Progenitor cell of endocrine pancreas (in vitro differentiated cells): Measurements from ENCODE around the gene ELAVL1. TPM values are rescaled to one million over a fixed set of nuclear protein-coding genes. Genes with fewer than 3 reads are reported as not detected.
"Not testable (repeated sequence)": the region's sequence is repeated elsewhere in the genome, so short reads cannot be mapped to it uniquely, and the experiment has no call there.

ENCODE experiments used
- DNase-seq: peaks from one replicate; pipeline ENCODE4 v3.0.0; 2021; ENCODE audit warnings: low spot score; ENCODE audit not compliant: unreplicated experiment
- H3K27ac Mint-ChIP-seq: 2 replicates; pipeline ENCODE4 v1.8.0; 2021; ENCODE audit warnings: mild to moderate bottlenecking, moderate library complexity, mixed read lengths
- H3K27me3 Mint-ChIP-seq: 2 replicates; pipeline ENCODE4 v1.8.0; 2021; ENCODE audit warnings: mixed read lengths
- H3K36me3 Mint-ChIP-seq: 2 replicates; pipeline ENCODE4 v1.8.0; 2022; ENCODE audit warnings: mixed read lengths; ENCODE audit not compliant: insufficient read depth
- H3K4me1 Mint-ChIP-seq: 2 replicates; pipeline ENCODE4 v1.8.0; 2021; ENCODE audit warnings: low read depth, mixed read lengths
- H3K4me3 Mint-ChIP-seq: 2 replicates; pipeline ENCODE4 v1.8.0; 2021; ENCODE audit warnings: low read depth, mild to moderate bottlenecking, moderate library complexity, mixed read lengths
- H3K9me3 Mint-ChIP-seq: 2 replicates; pipeline ENCODE4 v1.8.0; 2021; ENCODE audit warnings: low read depth, mixed read lengths
- total RNA-seq: library from RNA; stranded (reverse); gene quantifications from 2 replicates; pipeline ENCODE4 v1.2.1, GENCODE V29; 2021
- TF ChIP-seq, protein P1 (sequence below): fragments of 200-600 bp; sonication (generic); IDR thresholded peaks from one replicate; pipeline ENCODE4 v1.5.0; 2021; ENCODE audit warnings: antibody characterized with exemption, mild to moderate bottlenecking; ENCODE audit not compliant: unreplicated experiment

Gene ELAVL1
- total RNA-seq, 1 donor from 2014 or later, result 130 TPM

DNA sequence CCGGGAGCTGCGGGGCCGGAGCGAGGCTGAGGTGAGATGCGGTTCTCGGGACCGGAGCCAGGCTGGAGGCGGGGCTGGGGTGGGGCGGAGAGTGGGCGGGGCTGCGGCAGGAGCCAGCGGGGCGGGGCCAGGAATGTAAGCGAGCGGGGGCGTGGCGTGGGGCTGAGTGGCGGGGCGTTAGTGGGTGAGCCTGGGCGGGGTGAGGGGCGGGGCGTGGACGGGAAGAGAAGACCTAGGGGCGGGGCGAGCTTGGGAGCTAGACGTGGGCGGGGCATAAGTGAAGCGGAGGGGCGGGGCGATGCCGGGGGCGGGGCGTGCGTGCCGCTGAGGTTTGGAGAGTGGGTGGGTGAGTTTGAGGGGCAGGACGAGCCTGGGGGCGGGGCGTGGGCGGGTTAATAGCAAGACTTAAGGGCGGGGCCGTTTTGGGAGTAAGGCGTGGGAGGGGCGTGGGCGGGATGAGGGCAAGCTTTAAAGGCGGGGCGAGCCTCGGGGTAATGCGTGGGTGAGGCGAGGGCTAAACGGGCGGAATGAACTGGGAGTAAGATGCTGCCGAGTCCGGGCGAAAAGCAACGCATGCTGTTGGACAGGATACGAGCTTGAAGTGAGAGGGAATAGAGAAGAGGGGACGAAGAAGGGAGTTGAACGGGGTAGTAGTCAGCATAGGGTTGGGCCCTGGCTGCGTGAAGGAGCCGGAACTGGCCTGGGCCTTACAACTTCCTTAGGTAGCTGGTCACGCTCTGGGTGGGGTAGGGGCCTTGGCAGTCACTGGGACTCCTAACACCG, 84.7 kb downstream of the ELAVL1 start:
- peak; percentile 92 for DNase-seq
- TF ChIP-seq, protein P1, sequence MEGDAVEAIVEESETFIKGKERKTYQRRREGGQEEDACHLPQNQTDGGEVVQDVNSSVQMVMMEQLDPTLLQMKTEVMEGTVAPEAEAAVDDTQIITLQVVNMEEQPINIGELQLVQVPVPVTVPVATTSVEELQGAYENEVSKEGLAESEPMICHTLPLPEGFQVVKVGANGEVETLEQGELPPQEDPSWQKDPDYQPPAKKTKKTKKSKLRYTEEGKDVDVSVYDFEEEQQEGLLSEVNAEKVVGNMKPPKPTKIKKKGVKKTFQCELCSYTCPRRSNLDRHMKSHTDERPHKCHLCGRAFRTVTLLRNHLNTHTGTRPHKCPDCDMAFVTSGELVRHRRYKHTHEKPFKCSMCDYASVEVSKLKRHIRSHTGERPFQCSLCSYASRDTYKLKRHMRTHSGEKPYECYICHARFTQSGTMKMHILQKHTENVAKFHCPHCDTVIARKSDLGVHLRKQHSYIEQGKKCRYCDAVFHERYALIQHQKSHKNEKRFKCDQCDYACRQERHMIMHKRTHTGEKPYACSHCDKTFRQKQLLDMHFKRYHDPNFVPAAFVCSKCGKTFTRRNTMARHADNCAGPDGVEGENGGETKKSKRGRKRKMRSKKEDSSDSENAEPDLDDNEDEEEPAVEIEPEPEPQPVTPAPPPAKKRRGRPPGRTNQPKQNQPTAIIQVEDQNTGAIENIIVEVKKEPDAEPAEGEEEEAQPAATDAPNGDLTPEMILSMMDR, result no peak
- Mint-ChIP-seq H3K4me1 (peaks cover 15% of the 10 kb centered on the region), H3K27me3 (peaks cover 21% of the 10 kb centered on the region), H3K36me3 (peaks cover 3% of the 10 kb centered on the region), H3K4me3 (peak overlapping the region; percentile 70), H3K9me3 (no peaks in the 10 kb centered on the region), H3K27ac (peak overlapping the region; percentile 94)

DNA sequence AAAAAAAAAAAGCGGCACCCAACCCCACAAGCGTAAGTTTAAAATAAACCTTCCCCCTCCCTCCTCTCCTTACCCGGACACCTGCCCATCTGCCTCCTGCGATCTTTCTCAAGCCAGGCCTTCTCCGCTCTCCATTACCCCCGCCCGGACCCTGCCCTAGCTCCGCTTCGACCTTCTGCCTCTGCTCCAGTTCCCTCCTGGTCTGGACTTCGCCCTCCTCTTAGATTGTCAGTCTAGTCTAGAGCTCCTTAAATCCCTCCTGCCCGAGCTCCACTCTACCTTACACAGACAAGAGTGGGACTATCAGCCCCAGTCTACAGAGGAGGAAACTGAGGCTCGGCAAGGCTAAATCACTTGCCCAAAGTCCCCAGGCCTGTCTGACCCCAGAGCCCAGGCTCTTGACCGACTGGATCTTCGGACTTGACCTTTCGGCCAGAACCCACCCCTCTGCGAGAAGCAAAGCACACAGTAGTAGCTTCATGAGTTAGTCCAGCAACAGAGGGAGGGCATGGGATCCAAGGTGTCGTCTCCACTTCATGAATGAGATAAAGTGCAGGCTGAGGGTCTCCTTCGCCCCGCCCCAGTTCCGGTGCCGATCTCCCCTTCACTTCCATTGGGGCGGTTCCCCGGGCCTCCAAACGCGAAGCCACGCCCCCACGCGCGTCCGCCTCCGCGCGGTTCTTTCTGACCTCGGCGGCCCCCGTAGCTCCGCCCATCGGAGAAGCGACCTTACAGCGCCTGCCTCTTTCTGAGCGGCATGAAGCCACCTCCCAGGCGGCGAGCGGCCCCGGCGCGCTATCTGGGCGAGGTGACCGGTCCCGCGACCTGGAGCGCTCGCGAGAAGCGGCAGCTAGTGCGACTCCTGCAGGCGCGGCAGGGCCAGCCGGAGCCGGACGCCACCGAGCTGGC, 85.6 kb downstream of the ELAVL1 start, which contains the start of gene SNAPC2:
Gene SNAPC2, plus strand, starts transcription at position 729 of the 909 bp plus-strand sequence. Its CDS starts 29 bp downstream, at position 758.
- peaks cover 29% of the 10 kb centered on the region for H3K27me3 Mint-ChIP-seq
- TF ChIP-seq, protein P1, result no peak
- H3K4me1 Mint-ChIP-seq, result peaks cover 18% of the 10 kb centered on the region
- H3K4me3 Mint-ChIP-seq, result peak within 1 kb of the TSS; percentile 70
- peak within 1 kb of the TSS; percentile 94 for H3K27ac Mint-ChIP-seq
- DNase-seq, result peak; percentile 95
- H3K9me3 Mint-ChIP-seq, result no peaks in the 10 kb centered on the region
- H3K36me3 Mint-ChIP-seq, result peaks cover 4% of the 10 kb centered on the region

DNA sequence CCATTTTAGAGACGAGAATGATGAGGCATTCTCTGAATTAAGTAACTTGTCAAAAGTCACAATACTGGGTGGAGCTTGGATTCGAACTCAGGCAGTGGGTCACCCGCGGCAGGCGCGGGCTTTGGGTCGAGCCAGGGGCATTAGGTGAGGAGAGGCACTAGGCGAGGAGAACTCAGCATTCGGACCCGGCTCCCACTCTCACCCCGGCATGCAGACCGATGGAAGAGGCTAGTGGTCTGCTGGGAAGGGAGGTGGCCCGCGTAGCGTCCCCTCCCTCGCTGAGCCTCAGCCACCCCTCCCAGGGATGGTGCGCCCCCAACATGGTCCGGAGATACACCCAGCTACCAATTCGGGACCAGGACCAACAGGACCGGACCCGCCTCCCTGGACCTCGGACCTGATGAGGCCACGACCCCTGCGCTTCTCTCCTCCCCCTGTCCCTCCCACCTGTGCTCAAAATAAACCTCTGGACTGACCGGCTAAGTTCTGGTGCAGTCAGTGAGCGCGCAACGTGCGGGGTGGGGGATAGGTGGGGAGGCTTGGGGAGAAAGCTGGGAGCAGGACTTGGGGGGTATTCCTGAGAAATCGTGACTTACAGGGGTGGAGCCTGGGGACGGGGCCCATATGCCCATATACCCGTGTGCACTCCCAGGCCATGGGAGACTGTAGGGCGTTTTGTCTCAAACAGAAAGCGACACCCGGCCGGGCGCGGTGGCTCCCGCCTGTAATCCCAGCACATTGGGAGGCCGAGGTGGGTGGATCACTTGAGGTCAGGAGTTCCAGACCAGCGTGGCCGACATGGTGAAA, 86.6 kb downstream of the ELAVL1 start:
- TF ChIP-seq, protein P1, result no peak
- Mint-ChIP-seq H3K27me3 (peaks cover 35% of the 10 kb centered on the region), H3K4me3 (no peak overlapping the region), H3K9me3 (no peaks in the 10 kb centered on the region), H3K27ac (no peak overlapping the region), H3K36me3 (peaks cover 5% of the 10 kb centered on the region), H3K4me1 (peaks cover 16% of the 10 kb centered on the region)
- DNase-seq, result no peak

DNA sequence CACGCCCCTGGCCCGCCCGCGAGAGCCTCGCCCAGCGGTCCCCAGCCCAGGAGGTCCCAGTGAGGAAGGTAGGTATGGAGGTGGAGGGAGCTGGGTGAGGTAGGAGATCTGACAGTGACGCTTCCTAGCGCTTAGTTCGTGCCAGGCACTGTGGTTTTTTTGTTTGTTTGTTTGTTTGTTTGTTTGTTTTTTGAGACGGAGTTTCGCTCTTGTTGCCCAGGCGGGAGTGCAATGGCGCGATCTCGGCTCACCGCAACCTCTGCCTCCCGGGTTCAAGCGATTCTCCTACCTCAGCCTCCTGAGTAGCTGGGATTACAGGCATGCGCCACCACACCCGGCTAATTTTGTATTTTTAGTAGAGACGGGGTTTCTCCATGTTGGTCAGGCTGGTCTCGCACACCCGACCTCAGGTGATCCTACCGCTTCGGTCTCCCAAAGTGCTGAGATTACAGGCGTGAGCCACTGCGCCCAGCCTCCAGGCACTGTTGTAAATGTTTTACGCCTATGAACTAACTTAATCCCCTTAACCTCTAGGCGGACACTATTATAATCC, 87.3 kb downstream of the ELAVL1 start:
- Mint-ChIP-seq H3K4me1 (peaks cover 16% of the 10 kb centered on the region), H3K27me3 (peaks cover 35% of the 10 kb centered on the region), H3K27ac (peak overlapping the region; percentile 13)
- H3K4me3 Mint-ChIP-seq, H3K36me3 Mint-ChIP-seq, DNase-seq, H3K9me3 Mint-ChIP-seq: not testable (repeated sequence)

DNA sequence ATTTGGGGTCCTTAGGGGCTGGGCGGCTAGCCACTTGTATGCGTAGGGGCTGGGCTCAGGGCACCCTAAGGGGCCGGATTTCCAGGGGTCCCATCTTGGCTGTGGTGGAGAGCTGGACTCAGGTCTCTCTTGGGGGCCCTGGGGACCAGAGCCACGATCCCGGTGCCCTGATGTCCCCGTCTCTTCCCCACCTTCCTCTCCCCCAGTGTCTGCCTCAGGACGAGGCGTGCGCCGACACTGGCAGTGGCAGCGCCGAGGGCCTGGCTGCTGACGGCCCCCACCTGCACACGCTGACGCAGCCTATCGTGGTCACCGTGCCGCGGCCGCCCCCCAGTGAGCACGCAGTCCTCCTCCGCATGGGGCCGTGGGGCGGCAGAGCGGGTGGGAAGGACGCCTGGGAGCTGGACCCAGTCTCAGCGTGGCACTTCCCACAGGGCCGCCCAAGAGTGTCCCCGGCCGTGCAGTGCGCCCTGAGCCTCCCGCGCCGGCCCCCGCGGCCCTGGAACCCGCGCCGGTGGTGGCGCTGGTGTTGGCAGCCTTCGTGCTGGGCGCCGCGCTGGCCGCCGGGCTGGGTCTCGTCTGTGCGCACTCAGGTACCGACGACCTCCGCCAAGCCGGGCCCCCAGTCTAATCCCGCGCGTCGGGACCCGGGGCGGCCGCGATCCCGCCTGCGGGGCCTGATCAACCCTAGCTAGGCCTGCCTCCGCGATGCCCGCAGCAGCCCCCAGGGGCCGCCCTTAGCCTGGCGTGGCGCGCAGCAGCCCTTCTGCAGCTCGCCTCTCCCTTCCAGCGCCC, 88.0 kb downstream of the ELAVL1 start:
- no peaks in the 10 kb centered on the region for H3K9me3 Mint-ChIP-seq
- TF ChIP-seq, protein P1, result peak; percentile 63
- H3K4me1 Mint-ChIP-seq, result peaks cover 16% of the 10 kb centered on the region
- H3K36me3 Mint-ChIP-seq, result peaks cover 8% of the 10 kb centered on the region
- peak overlapping the region; percentile 13 for H3K27ac Mint-ChIP-seq
- peaks cover 35% of the 10 kb centered on the region for H3K27me3 Mint-ChIP-seq
- DNase-seq, result no peak
- no peak overlapping the region for H3K4me3 Mint-ChIP-seq
